Measurements from ENCODE around the gene TRAF4.
"Not testable (repeated sequence)": the region's sequence is repeated elsewhere in the genome, so short reads cannot be mapped to it uniquely, and the experiment has no call there.

TRAF4 gene

DNA sequence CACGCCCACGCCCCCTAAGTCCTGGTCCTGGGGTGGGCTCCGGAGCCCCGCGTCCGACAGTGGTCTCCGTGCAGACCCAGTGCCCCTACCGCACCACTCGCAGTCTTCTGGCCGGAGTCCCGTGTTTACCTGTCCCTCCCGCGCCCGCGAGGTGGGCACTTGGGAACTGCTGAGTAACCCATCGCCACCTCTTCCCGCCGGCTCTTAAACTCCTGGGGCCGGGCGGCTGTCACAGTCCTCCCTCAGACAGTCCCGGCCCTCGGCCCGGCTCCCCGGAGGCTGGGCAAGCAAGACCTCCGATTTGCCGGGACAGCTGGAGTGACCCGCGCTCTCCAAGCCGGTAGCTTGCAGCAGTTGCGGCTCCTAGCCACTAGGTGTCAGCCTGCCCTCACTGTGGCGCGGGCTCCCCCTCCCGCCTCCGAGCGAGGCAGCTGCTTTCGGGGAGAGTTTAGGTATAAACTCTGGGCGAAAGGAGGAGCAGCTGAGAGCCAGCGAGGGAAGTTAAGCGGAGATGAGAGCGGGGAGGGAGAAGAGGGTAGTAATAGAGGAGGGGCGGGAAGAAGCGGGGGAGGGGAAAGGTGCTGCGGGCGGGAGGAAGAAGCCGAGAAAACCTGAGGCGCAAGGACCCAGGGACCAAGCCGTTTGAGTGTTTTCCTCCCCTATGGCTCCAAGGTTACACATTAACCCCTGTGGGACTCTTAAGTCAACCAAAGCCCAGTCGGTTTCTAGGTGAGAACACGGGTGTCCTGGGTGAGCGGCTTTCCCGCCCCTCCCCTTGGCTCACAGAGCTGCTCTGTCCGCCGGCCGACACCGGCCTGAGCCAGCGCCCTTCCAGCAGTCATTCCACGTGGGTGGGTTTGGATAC, 17.0 kb upstream of the TRAF4 start:
- peak; percentile 80 to 83 for DNase-seq (ENCODE audit: low read depth in 2 of 2, low spot score in 1 of 2)

GRCh38 chr17:28728364-28729200, 15.2 kb upstream of the TRAF4 start, which contains the start of gene NEK8:
NEK8 (plus strand) TSS chr17:28728788; CDS start chr17:28728814, 26 bp downstream.
- DNase-seq (ENCODE audit: low read depth in 2 of 2, low spot score in 1 of 2), result peak; percentile 96 to 98

DNA sequence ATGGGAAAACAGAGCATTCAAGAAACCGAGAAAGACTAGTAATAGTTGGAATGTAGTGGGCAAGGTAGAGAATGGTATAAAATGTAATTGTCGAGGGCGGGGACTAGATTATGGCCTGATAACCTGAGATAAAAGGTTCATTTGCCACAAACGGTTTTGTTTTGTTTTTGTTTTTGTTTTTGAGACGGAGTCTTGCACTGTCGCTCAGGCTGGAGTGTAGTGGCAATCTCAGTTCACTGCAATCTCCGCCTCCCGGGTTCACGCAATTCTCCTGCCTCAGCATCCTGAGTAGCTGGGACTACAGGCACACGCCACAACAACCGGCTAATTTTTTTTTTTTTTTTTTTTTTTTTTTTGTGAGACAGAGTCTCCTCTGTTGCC, 13.9 kb upstream of the TRAF4 start:
- DNase-seq (ENCODE audit: low read depth in 2 of 2, low spot score in 1 of 2), result no peak

- no peak for DNase-seq (ENCODE audit: low read depth in 2 of 2, low spot score in 1 of 2)
Observed at GRCh38 chr17:28733346-28733745, 10.5 kb upstream of the TRAF4 start.

DNA sequence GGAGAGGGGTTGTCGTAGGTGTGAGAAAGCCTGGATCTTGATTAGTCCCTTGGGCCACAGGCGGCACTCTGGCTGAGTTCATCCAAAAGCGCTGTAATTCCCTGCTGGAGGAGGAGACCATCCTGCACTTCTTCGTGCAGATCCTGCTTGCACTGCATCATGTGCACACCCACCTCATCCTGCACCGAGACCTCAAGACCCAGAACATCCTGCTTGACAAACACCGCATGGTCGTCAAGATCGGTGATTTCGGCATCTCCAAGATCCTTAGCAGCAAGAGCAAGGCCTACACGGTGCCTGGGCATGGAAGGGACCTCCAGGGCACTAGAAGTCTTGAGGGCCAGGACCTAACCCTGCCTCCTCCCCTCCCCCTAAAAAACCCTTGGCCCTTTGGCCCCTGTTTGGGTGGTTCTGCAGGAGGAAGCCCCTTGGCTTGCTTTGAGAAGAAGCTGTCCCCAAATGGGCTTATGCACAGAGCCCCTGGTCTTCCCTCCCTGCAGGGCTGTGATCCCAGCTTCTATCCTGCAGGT, 9.0 kb upstream of the TRAF4 start:
- DNase-seq (ENCODE audit: low read depth in 2 of 2, low spot score in 1 of 2), result no peak

DNA sequence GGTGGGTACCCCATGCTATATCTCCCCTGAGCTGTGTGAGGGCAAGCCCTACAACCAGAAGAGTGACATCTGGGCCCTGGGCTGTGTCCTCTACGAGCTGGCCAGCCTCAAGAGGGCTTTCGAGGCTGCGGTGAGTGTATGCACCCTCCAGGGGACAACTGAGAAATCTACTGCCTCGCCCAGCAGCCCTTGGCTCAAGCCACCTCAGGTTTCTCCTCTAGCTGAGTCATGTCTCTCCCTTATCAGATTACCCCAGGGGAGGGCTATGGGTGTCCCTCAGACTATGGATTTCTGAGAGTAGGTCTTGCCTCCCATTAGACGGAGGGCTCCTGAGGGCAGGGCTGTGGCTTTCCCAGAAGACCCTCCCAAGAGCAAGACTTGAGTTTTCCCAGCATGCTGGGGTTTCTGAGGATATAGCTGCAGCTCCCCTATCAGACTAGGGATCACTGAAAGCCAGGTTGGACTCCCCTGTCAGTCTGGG, 8.5 kb upstream of the TRAF4 start:
- no peak for DNase-seq (ENCODE audit: low read depth in 2 of 2, low spot score in 1 of 2)

GRCh38 chr17:28735913-28736769, 7.7 kb upstream of the TRAF4 start:
- DNase-seq (ENCODE audit: low read depth in 2 of 2, low spot score in 1 of 2), result not testable (repeated sequence)

DNA sequence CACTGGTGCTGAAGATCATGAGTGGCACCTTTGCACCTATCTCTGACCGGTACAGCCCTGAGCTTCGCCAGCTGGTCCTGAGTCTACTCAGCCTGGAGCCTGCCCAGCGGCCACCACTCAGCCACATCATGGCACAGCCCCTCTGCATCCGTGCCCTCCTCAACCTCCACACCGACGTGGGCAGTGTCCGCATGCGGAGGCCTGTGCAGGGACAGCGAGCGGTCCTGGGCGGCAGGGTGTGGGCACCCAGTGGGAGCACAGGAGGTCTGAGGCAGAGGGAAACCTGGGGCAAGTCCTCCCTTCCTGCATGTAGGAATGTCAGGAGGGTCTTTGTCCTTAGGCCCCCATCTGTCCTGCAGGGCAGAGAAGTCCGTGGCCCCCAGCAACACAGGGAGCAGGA, 6.5 kb upstream of the TRAF4 start:
- no peak for DNase-seq (ENCODE audit: low read depth in 2 of 2, low spot score in 1 of 2)

DNA sequence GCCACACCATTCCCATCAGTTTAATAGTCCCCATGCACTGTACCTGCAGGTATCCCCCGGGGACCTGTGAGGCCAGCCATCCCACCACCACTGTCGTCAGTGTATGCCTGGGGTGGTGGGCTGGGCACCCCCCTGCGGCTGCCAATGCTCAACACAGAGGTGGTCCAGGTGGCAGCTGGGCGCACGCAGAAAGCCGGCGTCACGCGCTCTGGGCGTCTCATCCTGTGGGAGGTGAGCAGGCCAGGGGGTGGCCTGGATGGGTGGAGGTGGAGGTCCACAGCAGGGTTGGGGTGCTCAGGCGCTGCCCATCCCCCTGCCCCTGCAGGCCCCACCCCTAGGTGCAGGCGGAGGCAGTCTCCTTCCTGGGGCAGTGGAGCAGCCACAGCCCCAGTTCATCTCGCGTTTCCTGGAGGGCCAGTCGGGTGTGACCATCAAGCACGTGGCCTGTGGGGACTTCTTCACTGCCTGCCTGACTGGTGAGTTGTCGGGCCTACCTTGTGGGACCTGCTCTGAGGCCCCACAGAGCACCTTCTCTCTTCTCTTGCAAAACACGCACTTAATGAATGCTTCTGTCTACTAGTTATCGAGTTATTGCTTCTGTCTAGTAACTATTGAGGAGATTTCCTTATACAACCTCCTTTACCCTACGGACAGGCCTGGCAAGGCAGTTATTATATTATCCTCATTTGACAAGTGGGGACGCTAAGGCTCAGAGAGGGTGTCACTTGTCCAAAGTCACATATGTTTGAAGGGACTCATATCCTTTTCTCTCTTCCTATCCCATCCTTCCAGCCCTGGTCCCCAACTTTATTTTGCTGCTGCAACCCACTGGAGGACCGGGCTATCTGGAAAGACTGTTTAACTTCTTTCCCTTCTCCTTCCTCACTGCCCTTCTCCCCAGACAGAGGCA, 5.8 kb upstream of the TRAF4 start:
- DNase-seq (ENCODE audit: low read depth in 2 of 2, low spot score in 1 of 2), result no peak

DNA sequence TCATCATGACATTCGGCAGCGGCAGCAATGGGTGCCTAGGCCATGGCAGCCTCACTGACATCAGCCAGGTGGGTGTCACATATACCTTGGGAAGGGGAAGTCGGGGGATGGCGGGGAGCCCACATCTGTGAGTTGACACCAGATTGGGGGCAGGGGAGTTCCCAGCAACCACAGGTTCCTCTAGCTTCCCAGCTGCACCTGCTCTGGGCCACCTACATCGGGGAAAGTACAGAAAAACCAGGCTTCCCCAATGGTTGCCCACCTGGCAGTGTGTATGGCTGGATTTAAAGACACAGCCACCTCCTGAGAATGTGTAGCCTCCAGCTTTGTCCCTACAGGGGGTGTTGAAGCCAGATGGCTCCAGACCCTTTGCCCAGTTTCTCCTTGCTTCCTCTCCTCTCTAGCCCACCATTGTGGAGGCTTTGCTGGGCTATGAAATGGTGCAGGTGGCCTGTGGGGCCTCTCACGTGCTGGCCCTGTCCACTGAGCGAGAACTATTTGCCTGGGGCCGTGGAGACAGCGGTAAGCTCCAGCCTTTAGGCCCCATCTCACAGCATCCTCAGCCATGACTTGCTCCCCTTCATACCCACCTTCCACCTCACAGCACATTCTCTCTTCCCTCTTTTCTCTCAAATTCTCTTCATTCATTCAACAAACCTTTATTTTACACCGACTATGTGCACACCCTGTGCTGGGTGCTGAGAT, 5.0 kb upstream of the TRAF4 start:
- no peak for DNase-seq (ENCODE audit: low read depth in 2 of 2, low spot score in 1 of 2)

GRCh38 chr17:28740406-28741357, 3.1 kb upstream of the TRAF4 start:
- no peak for DNase-seq (ENCODE audit: low read depth in 2 of 2, low spot score in 1 of 2)

- DNase-seq (ENCODE audit: low read depth in 2 of 2, low spot score in 1 of 2), result no peak
Observed at GRCh38 chr17:28741358-28742349, 2.2 kb upstream of the TRAF4 start.

DNA sequence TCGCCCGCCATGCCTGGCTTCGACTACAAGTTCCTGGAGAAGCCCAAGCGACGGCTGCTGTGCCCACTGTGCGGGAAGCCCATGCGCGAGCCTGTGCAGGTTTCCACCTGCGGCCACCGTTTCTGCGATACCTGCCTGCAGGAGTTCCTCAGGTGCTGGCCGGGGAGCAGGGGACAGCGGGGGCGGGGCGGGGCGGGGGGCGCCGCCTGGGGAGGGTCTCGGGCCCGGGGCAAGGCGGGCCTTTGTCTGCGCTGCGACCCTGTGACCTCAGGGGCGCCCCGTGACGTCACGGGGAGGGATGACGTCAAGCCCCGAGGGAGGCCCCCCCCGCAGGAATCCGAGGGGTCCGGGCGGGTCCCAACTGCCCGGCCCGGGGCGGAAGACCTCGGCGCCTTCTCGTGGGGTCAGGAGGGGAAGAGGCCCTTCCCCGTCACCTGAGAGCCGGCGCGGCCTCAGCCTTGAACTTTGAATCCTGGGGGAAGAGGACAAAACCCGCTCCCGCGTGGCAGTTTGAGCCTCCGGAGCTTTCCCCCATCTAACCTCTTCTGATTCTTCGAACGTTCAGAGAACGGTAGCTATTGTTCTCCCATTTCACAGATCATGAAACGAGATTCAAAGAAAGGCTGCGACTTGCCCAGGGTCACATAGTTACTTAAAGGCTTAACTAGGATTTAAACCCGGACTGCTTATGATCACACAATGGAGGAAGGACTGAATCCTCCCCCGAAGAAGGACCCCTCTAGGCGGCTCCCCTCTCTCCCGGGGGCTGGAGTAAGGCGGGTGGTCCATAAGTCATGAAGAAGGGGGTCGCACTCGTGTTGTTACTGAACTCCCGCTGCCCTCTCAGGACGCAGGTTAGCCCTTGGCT, 527 bp downstream of the TRAF4 start:
- DNase-seq (ENCODE audit: low read depth in 2 of 2, low spot score in 1 of 2), result peak in 1 of 2 donors; percentile 46

DNA sequence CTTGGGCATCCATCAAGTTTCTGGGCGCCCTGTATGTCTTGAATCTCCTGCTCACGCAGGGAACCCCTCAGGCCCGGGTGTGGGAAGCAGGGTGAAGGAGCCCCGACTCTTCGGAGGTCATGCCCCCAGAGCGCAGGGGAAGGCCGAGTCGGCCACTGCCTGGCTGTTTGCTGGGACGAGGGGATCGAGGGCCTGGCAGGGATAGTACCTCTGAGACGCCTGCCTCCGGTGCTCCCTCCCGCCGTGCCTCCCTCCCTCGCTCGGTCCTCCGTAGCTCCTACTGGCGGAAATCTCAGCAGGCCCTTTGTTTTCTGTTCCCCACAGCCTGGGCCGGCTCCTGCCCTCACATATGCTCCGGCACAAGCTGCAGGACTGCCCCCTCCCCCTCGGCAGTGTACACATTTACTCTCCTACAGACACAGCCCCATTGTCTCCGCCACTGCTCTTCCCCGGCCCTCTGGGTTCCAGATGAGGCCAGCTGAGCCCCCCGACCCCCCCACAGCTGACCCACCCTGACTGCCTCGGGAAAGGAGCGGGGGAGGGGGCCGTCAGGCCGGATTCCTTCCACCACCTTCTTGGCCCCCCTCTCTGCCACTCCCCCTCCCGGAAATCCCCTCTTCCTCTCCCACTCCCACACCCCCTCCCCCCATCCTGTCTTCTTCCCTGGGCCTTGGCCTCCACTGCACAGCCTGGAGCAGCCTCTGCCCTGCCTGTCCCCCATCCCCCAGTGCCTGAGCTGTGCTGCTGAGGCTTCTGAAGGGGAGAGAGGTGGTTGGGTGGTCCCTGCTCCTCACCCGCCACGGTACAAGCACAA, 1.4 kb downstream of the TRAF4 start:
- no peak for DNase-seq (ENCODE audit: low read depth in 2 of 2, low spot score in 1 of 2)

Data from stimulated activated CD8-positive, alpha-beta memory T cell treated with anti-CD3 and anti-CD28 coated beads, Interleukin-4, amount 100 ng/mL, for 1 hour (primary cell).